ENCODE measurements around the gene SARS2. TPM values are rescaled to one million over a fixed set of nuclear protein-coding genes. Genes with fewer than 3 reads are reported as not detected.
A peak's percentile ranks its signal among the peaks of the same experiment; 100 is the strongest.

Gene SARS2
- polyA plus RNA-seq, 4 donors: 31.4 to 64.3 (median 41.1) TPM

DNA sequence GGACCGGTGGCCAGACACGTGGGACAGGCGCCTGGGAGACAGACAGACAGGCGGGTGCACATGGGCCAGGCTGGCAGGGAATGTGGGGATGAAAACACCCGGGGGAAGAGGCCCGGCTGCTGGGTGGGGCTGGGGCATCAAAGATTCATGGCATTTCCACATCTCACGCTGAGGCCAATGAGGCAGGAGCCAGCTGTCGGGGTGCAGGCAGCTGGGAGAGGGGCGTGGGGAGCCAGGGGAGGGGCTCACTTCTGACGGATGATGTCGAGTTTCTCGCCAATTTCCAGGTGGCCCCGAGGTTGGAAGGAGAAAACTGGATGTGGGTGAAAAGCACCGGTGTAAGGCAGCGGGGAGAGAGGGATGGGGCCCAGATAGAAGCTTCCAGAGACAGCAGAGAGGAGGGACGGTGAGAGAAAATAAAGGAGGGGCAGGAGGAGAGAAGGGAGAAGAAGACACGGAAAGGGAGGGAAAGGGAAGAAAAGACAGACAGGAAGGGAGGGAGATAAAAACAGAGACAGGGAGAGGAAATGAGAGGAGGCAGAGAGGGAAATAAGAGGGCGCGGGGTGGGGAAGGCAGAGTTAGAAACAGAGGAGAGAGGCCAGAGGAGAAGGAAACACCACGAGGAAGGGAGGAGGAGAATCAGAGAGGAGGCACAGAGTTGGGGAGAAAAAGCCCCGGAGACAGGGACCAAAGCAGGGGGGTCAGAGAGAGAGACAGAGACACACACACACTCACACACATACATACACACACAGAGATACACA lies 10.5 kb downstream of the SARS2 start:
- DNase-seq (ENCODE audit: low read depth in 4 of 4, low spot score in 3 of 4): no peak

- DNase-seq (ENCODE audit: low read depth in 4 of 4, low spot score in 3 of 4): no peak
These were observed 12.0 kb downstream of the SARS2 start for GRCh38 chr19:38918526-38918925.

DNA sequence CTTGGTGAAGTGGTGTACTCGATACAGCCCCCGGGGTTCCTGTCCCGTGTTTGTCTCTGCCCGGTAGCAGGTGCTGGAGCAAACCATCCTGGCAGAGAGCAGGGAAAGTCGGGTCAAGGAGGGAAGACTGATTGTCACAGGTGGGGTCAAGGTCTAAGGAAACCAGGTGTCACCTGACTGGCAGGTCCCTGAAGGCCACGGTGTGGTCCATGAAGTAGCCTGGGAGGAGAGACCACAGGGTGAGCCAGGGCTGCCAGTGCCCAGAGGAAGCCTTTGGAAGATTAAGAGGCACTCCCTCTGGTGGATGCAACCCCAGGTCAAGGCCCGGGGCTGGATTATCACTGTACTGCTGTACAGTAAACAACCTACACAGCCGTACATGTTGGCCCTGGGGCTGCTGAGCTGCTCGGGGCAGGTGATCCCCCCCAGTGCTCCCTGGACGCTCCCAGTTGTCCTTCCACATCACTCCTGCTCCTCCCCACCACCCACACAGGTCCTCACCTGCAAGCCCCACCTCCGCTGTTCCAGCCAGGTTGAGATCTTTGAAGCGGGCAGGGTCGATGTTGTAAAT lies 12.6 kb downstream of the SARS2 start:
- no peak for DNase-seq (ENCODE audit: low read depth in 4 of 4, low spot score in 3 of 4)

DNA sequence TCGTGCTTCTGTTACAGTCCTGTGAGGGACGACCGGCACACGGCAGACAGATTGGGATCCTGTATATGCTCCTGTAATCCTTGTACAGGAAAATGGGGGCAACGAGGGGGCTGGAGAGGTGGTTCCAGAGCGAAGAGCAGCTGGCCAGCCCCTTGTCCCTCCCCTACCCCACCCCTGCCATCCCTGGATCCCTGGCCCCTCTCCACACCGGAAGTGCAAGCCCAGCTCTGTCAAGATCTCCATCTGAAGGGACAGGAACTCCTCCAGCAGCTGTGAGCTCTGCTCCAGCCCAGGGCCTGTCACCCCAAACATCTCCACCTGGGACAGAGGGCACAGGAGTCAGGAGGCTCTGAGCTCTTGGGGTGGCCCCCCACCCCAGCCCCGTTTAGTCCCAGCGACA lies 13.0 kb downstream of the SARS2 start:
- no peak for DNase-seq (ENCODE audit: low read depth in 4 of 4, low spot score in 3 of 4)

DNA sequence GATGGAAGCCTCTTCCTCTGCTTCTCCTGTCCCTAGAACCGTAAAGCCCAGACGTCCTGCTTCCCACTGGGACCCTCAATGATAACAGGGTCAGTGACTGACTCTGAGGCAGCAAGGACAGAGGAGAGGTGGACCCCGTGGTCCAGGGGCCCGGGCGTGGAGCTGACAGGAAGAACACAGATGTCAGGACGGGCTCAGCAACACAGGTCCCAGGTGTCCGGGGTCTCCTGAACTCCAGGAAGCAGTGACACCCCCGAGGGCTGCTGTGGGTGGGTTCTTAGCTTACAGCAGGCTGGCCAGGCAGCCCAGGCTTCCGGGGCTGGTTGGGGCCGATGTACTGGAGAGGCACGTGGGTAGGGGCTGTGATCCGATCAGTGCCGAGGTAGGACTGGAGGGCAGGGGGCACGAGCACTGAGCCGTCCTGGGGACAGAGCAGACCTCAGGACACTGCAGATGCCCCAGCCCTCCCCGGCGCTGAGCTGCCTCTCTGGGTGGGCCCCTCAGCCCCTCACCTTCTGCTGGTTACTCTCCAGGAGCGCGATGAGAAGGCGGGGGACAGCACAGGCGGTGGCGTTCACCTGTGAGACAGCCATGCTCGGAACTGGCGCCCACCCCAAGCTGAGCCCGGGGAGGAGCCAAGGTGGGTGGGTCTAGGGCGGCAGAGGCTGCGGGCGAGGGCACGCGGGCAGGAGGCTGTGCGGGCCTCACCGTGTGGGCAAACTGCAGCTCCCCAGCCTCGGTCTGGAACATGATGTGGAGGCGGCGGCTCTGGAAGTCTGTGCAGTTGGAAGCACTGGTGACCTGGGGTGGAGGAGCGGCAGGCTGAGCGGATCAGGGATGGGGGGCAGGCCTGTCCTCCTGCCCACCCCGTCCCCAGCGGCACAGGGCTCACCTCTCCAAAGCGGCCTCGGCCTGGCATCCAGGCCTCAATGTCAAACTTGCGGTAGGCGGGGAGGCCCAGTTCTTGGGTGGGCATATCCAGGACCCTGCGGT lies 14.9 kb downstream of the SARS2 start:
- DNase-seq (ENCODE audit: low read depth in 4 of 4, low spot score in 3 of 4): no peak

DNA sequence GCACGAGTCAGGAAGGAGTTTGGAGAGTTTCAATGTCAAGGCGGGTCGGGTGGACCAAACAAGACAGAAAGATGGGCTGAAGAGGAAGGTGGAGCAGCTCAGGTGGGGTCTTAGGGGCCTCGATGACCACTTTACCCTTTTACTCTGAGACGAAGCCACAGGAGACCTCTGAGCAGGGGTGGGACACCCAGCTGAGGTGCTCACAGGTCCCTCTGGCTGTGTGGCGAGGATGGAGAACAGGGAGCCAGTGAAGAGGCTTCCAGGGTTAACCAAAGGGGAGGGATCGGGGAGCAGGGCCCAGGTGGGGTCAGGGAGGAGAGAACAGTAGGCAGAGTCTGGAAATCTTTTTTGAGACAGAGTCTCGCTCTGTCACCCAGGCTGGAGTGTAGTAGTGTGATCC lies 16.6 kb downstream of the SARS2 start:
- no peak for DNase-seq (ENCODE audit: low read depth in 4 of 4, low spot score in 3 of 4)

- no peak for DNase-seq (ENCODE audit: low read depth in 4 of 4, low spot score in 3 of 4)
These were observed 17.7 kb downstream of the SARS2 start for GRCh38 chr19:38912600-38913514.

- DNase-seq (ENCODE audit: low read depth in 4 of 4, low spot score in 3 of 4): no peak
These were observed 19.1 kb downstream of the SARS2 start for GRCh38 chr19:38911388-38912001.

DNA sequence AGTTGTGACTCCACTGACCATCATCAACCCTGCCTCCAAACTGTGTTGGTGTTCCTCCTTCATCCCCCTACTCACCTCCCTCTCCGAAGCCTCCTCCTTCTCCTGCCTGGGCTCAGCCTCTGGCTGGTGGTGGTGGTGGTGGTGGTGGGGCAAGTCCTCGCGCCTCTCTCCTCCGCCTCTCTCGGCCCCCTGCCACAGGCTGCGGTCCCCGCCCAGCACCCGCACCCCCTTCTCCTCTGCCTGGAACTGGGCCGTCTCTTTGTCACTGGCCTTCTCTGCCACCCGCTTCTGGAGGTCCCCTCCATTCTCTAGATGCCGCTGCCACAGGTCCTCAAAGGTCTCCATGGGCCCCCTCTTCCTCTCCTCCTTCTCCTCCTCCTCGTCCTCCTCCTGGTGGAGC lies 20.1 kb downstream of the SARS2 start:
- DNase-seq (ENCODE audit: low read depth in 4 of 4, low spot score in 3 of 4): no peak

DNA sequence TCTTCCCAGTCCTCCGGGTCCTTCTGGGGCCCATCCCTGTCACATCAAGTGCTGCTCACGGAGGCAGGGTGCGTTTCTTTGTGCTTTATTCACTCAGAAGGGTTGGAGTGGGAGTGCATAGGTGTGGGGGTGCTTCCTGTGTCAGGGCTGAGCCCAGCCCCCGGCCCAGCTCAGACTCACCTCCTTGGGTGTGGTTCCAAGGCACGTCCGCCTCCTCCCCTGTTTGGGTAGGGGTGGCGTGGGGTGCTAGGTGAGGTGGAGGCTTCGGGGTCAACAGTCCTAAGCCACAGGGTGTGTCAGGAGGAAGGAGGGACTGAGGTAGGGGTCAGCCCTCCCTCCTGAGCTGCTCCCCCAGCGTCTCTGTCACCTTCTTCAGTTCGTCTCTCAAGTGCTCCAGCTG lies 21.7 kb downstream of the SARS2 start:
- no peak for DNase-seq (ENCODE audit: low read depth in 4 of 4, low spot score in 3 of 4)

- no peak for DNase-seq (ENCODE audit: low read depth in 4 of 4, low spot score in 3 of 4)
These were observed 22.9 kb downstream of the SARS2 start for GRCh38 chr19:38907670-38908069.

GRCh38 chr19:38907227-38907626 lies 23.3 kb downstream of the SARS2 start:
- DNase-seq (ENCODE audit: low read depth in 4 of 4, low spot score in 3 of 4): no peak

DNA sequence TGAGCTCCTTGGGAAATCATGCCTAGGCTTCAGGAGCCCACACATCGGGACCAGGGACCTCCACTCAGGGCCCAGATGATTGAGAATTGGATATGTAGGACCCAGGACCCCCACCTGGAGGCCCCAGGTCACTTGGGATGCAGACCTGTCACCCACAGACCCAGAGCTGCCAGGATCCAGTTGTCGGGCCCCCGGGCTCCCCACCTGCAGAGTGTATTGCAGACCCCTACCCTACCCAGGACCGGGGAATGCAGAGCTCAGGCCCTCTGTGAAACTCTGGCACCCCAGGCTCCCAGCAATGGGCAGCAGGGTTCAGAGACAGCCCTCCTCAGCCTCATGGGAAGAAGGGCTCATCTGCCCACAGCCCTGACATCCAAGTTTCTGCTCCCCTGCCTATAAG lies 24.9 kb downstream of the SARS2 start:
- no peak for DNase-seq (ENCODE audit: low read depth in 4 of 4, low spot score in 3 of 4)

DNA sequence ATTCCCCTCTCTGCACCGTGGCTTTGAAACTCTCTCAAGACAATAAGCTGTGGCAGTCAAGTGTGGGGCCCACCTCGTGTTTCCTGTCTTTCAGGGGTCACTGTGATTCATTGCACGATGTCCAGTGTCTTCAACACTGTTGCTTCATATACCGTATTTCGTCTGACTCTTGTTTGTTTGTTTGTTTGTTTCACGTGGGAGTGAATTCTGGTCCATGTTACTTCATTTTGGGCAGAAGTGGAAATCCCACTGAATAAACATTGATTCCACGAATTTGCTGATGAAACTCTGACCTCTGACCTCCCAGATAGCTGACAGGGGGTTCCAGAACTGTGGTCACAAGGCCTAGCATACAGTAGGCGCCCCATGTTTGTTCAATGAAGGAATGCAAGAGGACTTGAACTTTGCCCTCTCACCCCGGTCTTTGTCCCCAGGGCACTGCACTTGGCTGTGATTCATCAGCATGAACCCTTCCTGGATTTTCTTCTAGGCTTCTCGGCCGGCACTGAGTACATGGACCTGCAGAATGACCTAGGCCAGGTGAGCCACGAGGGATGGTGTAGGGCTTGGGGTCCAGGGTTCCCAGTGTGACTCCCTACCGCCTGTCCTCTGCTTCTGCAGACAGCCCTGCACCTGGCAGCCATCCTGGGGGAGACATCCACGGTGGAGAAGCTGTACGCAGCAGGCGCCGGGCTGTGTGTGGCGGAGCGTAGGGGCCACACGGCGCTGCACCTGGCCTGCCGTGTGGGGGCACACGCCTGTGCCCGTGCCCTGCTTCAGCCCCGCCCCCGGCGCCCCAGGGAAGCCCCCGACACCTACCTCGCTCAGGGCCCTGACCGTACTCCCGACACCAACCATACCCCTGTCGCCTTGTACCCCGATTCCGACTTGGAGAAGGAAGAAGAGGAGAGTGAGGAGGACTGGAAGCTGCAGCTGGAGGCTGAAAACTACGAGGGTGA lies 25.7 kb downstream of the SARS2 start:
- no peak for DNase-seq (ENCODE audit: low read depth in 4 of 4, low spot score in 3 of 4)

DNA sequence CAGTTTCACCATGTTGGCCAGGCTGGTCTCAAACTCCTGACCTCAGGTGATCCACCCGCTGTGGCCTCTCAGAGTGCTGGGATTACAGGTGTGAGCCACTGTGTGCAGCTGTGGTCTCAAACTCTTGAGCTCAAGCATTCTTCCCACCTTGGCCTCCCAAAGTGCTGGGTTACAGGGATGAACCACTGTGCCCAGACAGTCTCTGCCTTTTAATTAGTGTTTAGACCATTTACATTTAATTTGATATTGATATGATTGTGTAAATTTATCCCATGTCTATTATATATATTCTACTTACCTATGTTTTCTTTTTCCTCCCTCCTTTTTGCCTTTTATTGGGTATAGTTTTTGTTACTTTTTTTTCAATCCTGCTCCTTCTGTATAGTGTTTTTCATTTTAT lies 28.9 kb downstream of the SARS2 start:
- no peak for DNase-seq (ENCODE audit: low read depth in 4 of 4, low spot score in 3 of 4)

GRCh38 chr19:38900743-38901190 lies 29.8 kb downstream of the SARS2 start:
- DNase-seq (ENCODE audit: low read depth in 4 of 4, low spot score in 3 of 4): no peak

DNA sequence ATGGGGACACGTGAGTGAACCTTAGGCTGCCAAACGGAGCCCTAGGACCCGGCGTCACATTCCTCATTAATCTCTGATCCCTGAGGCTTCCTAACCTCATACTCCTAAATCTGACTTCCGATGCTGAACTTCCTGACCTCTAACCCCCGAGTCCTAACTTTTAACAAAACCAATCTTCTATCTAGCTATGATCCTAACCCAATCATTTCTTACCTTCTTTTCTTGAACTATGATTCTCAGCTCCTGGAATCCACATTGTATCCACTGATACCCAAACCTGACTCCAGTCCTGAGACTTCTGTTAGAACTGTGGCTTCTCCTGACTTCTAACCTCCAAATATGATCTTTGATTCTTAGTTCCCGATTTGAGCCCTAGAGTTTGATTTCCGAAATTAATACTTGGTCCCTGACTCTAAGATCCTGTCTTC lies 30.3 kb downstream of the SARS2 start:
- no peak for DNase-seq (ENCODE audit: low read depth in 4 of 4, low spot score in 3 of 4)

- peak; percentile 98 to 100 (median 99) for DNase-seq (ENCODE audit: low read depth in 4 of 4, low spot score in 3 of 4)
These were observed 30.9 kb downstream of the SARS2 start, which contains the start of the genes NFKBIB and SIRT2 for GRCh38 chr19:38899447-38900201. Gene NFKBIB (plus strand): TSS chr19:38899969. CDS start chr19:38900033, 64 bp downstream. Gene SIRT2 (minus strand): TSS chr19:38899618. CDS start chr19:38899521, 97 bp downstream.

All from left renal pelvis (tissue), 4 donors.